ENCODE data around the gene IFT43.

Gene IFT43

GRCh38 chr14:76104802-76105355 is 119.3 kb downstream of the IFT43 start:
- TF ChIP-seq POLR2A (IDR thresholded peaks at IDR 0.05; ENCODE audit: low read depth, low read length) (no peak), POU2F2 (IDR thresholded peaks at IDR 0.05; ENCODE audit: low read depth, low read length) (no peak), TAF1 (IDR thresholded peaks at IDR 0.05; ENCODE audit: low read depth, low read length) (no peak), PAX5 (IDR thresholded peaks at IDR 0.05; ENCODE audit: insufficient read depth, low read length, severe bottlenecking) (no peak), SPI1 (IDR thresholded peaks at IDR 0.05; ENCODE audit: low read depth, low read length) (no peak), POLR2AphosphoS5 (IDR thresholded peaks at IDR 0.05; ENCODE audit: low read depth, low read length) (no peak)
- FAIRE-seq (no peak), DNase-seq (ENCODE audit: insufficient read length, low spot score) (no peak)

GRCh38 chr14:76106188-76106587 is 120.6 kb downstream of the IFT43 start:
- FAIRE-seq: no peak
- no peak for DNase-seq (ENCODE audit: insufficient read length, low spot score)
- TF ChIP-seq SPI1 (IDR thresholded peaks at IDR 0.05; ENCODE audit: low read depth, low read length) (no peak), POLR2AphosphoS5 (IDR thresholded peaks at IDR 0.05; ENCODE audit: low read depth, low read length) (no peak), PAX5 (IDR thresholded peaks at IDR 0.05; ENCODE audit: insufficient read depth, low read length, severe bottlenecking) (no peak), POLR2A (IDR thresholded peaks at IDR 0.05; ENCODE audit: low read depth, low read length) (no peak), POU2F2 (IDR thresholded peaks at IDR 0.05; ENCODE audit: low read depth, low read length) (no peak), TAF1 (IDR thresholded peaks at IDR 0.05; ENCODE audit: low read depth, low read length) (no peak)

- FAIRE-seq: no peak
- TF ChIP-seq POLR2AphosphoS5 (IDR thresholded peaks at IDR 0.05; ENCODE audit: low read depth, low read length) (no peak), TAF1 (IDR thresholded peaks at IDR 0.05; ENCODE audit: low read depth, low read length) (no peak), PAX5 (IDR thresholded peaks at IDR 0.05; ENCODE audit: insufficient read depth, low read length, severe bottlenecking) (no peak), POLR2A (IDR thresholded peaks at IDR 0.05; ENCODE audit: low read depth, low read length) (no peak), POU2F2 (IDR thresholded peaks at IDR 0.05; ENCODE audit: low read depth, low read length) (no peak), SPI1 (IDR thresholded peaks at IDR 0.05; ENCODE audit: low read depth, low read length) (no peak)
- no peak for DNase-seq (ENCODE audit: insufficient read length, low spot score)
Measured at GRCh38 chr14:76109087-76109880, 123.7 kb downstream of the IFT43 start.

- no peak for TF ChIP-seq TAF1 (IDR thresholded peaks at IDR 0.05; ENCODE audit: low read depth, low read length)
- TF ChIP-seq PAX5 (IDR thresholded peaks at IDR 0.05; ENCODE audit: insufficient read depth, low read length, severe bottlenecking): no peak
- TF ChIP-seq SPI1 (IDR thresholded peaks at IDR 0.05; ENCODE audit: low read depth, low read length): no peak
- FAIRE-seq (no peak), DNase-seq (ENCODE audit: insufficient read length, low spot score) (no peak)
Measured at GRCh38 chr14:76112889-76113624, 127.5 kb downstream of the IFT43 start.

DNA sequence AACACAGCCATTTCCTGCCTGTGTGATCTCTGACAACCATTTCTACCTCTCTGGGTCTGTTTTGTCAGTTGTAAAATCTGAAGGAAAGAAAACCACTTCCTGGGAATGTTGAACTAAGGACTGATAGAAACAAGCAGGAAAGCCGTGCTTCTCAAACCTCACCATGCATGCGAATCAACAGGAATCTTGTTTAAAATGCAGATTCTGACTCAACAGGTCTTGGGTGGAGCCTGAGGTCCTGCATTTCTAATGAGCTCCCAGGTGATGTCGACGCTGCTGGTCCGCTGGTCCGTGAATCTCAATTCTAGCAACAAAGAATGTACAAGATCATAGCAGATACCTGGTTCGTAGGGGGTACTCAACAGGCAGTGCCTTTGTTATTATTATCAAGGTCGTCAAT is 128.1 kb downstream of the IFT43 start:
- no peak for DNase-seq (ENCODE audit: insufficient read length, low spot score)
- no peak for TF ChIP-seq POLR2A (IDR thresholded peaks at IDR 0.05; ENCODE audit: low read depth, low read length)
- no peak for TF ChIP-seq SPI1 (IDR thresholded peaks at IDR 0.05; ENCODE audit: low read depth, low read length)
- no peak for TF ChIP-seq TAF1 (IDR thresholded peaks at IDR 0.05; ENCODE audit: low read depth, low read length)
- TF ChIP-seq POU2F2 (IDR thresholded peaks at IDR 0.05; ENCODE audit: low read depth, low read length): no peak
- no peak for TF ChIP-seq PAX5 (IDR thresholded peaks at IDR 0.05; ENCODE audit: insufficient read depth, low read length, severe bottlenecking)
- TF ChIP-seq POLR2AphosphoS5 (IDR thresholded peaks at IDR 0.05; ENCODE audit: low read depth, low read length): no peak
- FAIRE-seq: no peak

- FAIRE-seq: no peak
- TF ChIP-seq SPI1 (IDR thresholded peaks at IDR 0.05; ENCODE audit: low read depth, low read length) (no peak), POLR2A (IDR thresholded peaks at IDR 0.05; ENCODE audit: low read depth, low read length) (no peak), POLR2AphosphoS5 (IDR thresholded peaks at IDR 0.05; ENCODE audit: low read depth, low read length) (no peak), PAX5 (IDR thresholded peaks at IDR 0.05; ENCODE audit: insufficient read depth, low read length, severe bottlenecking) (no peak), TAF1 (IDR thresholded peaks at IDR 0.05; ENCODE audit: low read depth, low read length) (no peak), POU2F2 (IDR thresholded peaks at IDR 0.05; ENCODE audit: low read depth, low read length) (no peak)
- DNase-seq (ENCODE audit: insufficient read length, low spot score): no peak
Measured at GRCh38 chr14:76115010-76115422, 129.5 kb downstream of the IFT43 start.

GRCh38 chr14:76117789-76118484 is 132.4 kb downstream of the IFT43 start:
- DNase-seq (ENCODE audit: insufficient read length, low spot score) (no peak), FAIRE-seq (no peak)
- TF ChIP-seq POU2F2 (IDR thresholded peaks at IDR 0.05; ENCODE audit: low read depth, low read length) (no peak), SPI1 (IDR thresholded peaks at IDR 0.05; ENCODE audit: low read depth, low read length) (no peak), TAF1 (IDR thresholded peaks at IDR 0.05; ENCODE audit: low read depth, low read length) (no peak), POLR2AphosphoS5 (IDR thresholded peaks at IDR 0.05; ENCODE audit: low read depth, low read length) (no peak), POLR2A (IDR thresholded peaks at IDR 0.05; ENCODE audit: low read depth, low read length) (no peak), PAX5 (IDR thresholded peaks at IDR 0.05; ENCODE audit: insufficient read depth, low read length, severe bottlenecking) (no peak)

- TF ChIP-seq POLR2A (IDR thresholded peaks at IDR 0.05; ENCODE audit: low read depth, low read length) (no peak), SPI1 (IDR thresholded peaks at IDR 0.05; ENCODE audit: low read depth, low read length) (no peak), POLR2AphosphoS5 (IDR thresholded peaks at IDR 0.05; ENCODE audit: low read depth, low read length) (no peak), POU2F2 (IDR thresholded peaks at IDR 0.05; ENCODE audit: low read depth, low read length) (no peak), TAF1 (IDR thresholded peaks at IDR 0.05; ENCODE audit: low read depth, low read length) (no peak), PAX5 (IDR thresholded peaks at IDR 0.05; ENCODE audit: insufficient read depth, low read length, severe bottlenecking) (no peak)
- DNase-seq (ENCODE audit: insufficient read length, low spot score) (no peak), FAIRE-seq (no peak)
Measured at GRCh38 chr14:76118594-76118993, 133.0 kb downstream of the IFT43 start.
